ENCODE results near the gene IRF8. TPM values are rescaled to one million over a fixed set of nuclear protein-coding genes. Genes with fewer than 3 reads are reported as not detected.

IRF8 gene
- total and polyA plus RNA-seq, 2 of the 4 experiments (the other 2 are of a cell fraction) = not detected

- H3K79me1 ChIP-seq (ENCODE audit: low read depth in 1 of 2, low read length in 2 of 2) = no peaks in the 10 kb centered on the region
- no peak overlapping the region for H3K4me3 ChIP-seq (ENCODE audit: insufficient read depth, low read depth, low read length)
- H3K27me3 ChIP-seq (ENCODE audit: control insufficient read depth, insufficient read depth, low read length) = peaks cover 37% of the 10 kb centered on the region
- H4K8ac ChIP-seq (ENCODE audit: low read depth in 2 of 2, low read length in 2 of 2) = no peak overlapping the region
- H3K4me2 ChIP-seq (ENCODE audit: low read depth, low read length) = no peak overlapping the region
- no peak overlapping the region for H4K5ac ChIP-seq (ENCODE audit: low read depth, low read length)
- H3K14ac ChIP-seq (replicated peaks; ENCODE audit: low read depth, low read length) = no peak overlapping the region
- no peak overlapping the region for H2BK120ac ChIP-seq (ENCODE audit: low read depth, low read length)
- POLR2A ChIA-PET (ENCODE audit: unreplicated experiment) = no interaction called here
- H2AK5ac ChIP-seq (ENCODE audit: low read depth, low read length) = 0 out of 2 replicates have a peak overlapping the region, but pooled peaks have one; percentile 5
- H4K91ac ChIP-seq (ENCODE audit: insufficient read depth, low read depth, low read length) = no peak overlapping the region
- no TSS peak for BruUV-seq (replicated peaks)
- H2BK20ac ChIP-seq (ENCODE audit: low read depth, low read length) = no peak overlapping the region
- WGBS, 2 experiments (ENCODE audit: extremely low coverage in 2 of 2, insufficient read length in 1 of 2) = 0% methylated on average over 2 of the region's 5 CpGs; no CpG with 5 or more reads in 1 of the 2 experiments
- no peak overlapping the region for H3K27ac ChIP-seq (ENCODE audit: insufficient read depth, low read length)
- peak overlapping the region; percentile 54 for H2AFZ ChIP-seq (replicated peaks; ENCODE audit: low read length, poor library complexity)
- no peak overlapping the region for H3K23ac ChIP-seq (ENCODE audit: low read depth, low read length)
- H3K9ac ChIP-seq (ENCODE audit: low read depth, low read length) = no peak overlapping the region
- CTCF ChIA-PET = no interaction called here
- H2AK9ac ChIP-seq (replicated peaks; ENCODE audit: low read depth, low read length, poor library complexity) = no peak overlapping the region
- dilution Hi-C loops (cut with HindIII; ENCODE audit: low sequenced_read_pairs, unreplicated experiment) (no loop called here), intact Hi-C loops (cut with micrococcal nuclease) (no loop called here), in situ Hi-C loops (cut with MboI; ENCODE audit: low sequenced_read_pairs) (no loop called here)
- no peaks in the 10 kb centered on the region for H3K36me3 ChIP-seq (ENCODE audit: control insufficient read depth, insufficient read depth, low read length)
- no peak overlapping the region for H3K56ac ChIP-seq (ENCODE audit: extremely low read depth, insufficient read depth, low read length)
- no peaks in the 10 kb centered on the region for H3K4me1 ChIP-seq (ENCODE audit: control insufficient read depth, insufficient read depth, low read length)
- H3K9me1 ChIP-seq (ENCODE audit: insufficient read depth, low read length) = no peaks in the 10 kb centered on the region; the same call in 1 of the 2 replicates
- no peak for TF ChIP-seq SMC3 (IDR thresholded peaks at IDR 0.05; ENCODE audit: low read depth, low read length)
- TF ChIP-seq RFX5 (IDR thresholded peaks at IDR 0.05; ENCODE audit: low read depth, low read length) = no peak
- no peak for TF ChIP-seq USF2 (IDR thresholded peaks at IDR 0.05; ENCODE audit: low read depth, low read length)
- TF ChIP-seq CEBPB (IDR thresholded peaks at IDR 0.05; ENCODE audit: low read depth, low read length) = no peak
- TF ChIP-seq RCOR1 (IDR thresholded peaks at IDR 0.05; ENCODE audit: insufficient replicate concordance, low read length) = no peak
- peak; percentile 54; the same call in 1 of the 2 replicates for TF ChIP-seq BHLHE40 (IDR thresholded peaks at IDR 0.05; ENCODE audit: low read depth, low read length)
- no peak for TF ChIP-seq FOS (IDR thresholded peaks at IDR 0.05; ENCODE audit: low read depth, low read length)
- TF ChIP-seq ELK1 (IDR thresholded peaks at IDR 0.05; ENCODE audit: borderline replicate concordance, low read depth, low read length) = no peak
- TF ChIP-seq RAD21 (IDR thresholded peaks at IDR 0.05; ENCODE audit: low read length) = peak; percentile 38; the same call in 1 of the 2 replicates
- 0 out of 2 replicates have a peak, but pooled peaks have one; percentile 24 for TF ChIP-seq CTCF (conservative IDR thresholded peaks at IDR 0.05; ENCODE audit: low read depth, low read length)
- TF ChIP-seq CHD1 (IDR thresholded peaks at IDR 0.05; ENCODE audit: low read depth, low read length) = no peak
- no peak overlapping the region for H2BK5ac ChIP-seq (ENCODE audit: low read depth, low read length, poor library complexity, severe bottlenecking)
- H2BK15ac ChIP-seq (ENCODE audit: low read depth, low read length) = no peak overlapping the region
- no peaks in the 10 kb centered on the region for H3K9me3 ChIP-seq (ENCODE audit: control insufficient read depth, insufficient read depth, low read length)
- no peak overlapping the region for H3K18ac ChIP-seq (ENCODE audit: low read depth, low read length)
- peak; percentile 73 for ATAC-seq (ENCODE audit: low read depth)
- no peaks in the 10 kb centered on the region for H4K20me1 ChIP-seq (ENCODE audit: insufficient read depth, low read length)
- peak; percentile 71 for DNase-seq
- no peak overlapping the region for H3K4ac ChIP-seq (ENCODE audit: low read depth, low read length)
Measured at GRCh38 chr16:85878875-85879274, 20.1 kb upstream of the IRF8 start.
